PC-3 (cell line): ENCODE data around the gene SH3TC1.

Source experiments
- EZH2 ChIP-seq: fragments of 300-600 bp; sonication (generic); IDR thresholded peaks from one replicate; pipeline ENCODE4 v1.6.1; 2017; ENCODE audit warnings: antibody characterized with exemption, mild to moderate bottlenecking, low read length; ENCODE audit not compliant: unreplicated experiment
- EZH2phosphoT487 ChIP-seq: fragments of 300-600 bp; sonication (generic); IDR thresholded peaks from 2 replicates; pipeline ENCODE4 v1.6.1; 2018; ENCODE audit warnings: mild to moderate bottlenecking, antibody characterized with exemption, low read length, borderline replicate concordance
- TF ChIP-seq, protein P1 (sequence below): fragments of 300-600 bp; sonication (generic); conservative IDR thresholded peaks from 2 replicates; pipeline ENCODE4 v1.5.1; 2017; ENCODE audit warnings: antibody characterized with exemption, low read depth, mild to moderate bottlenecking, low read length

GRCh38 chr4:8209181-8209874, 10.2 kb downstream of the SH3TC1 start:
- TF ChIP-seq, protein P1, sequence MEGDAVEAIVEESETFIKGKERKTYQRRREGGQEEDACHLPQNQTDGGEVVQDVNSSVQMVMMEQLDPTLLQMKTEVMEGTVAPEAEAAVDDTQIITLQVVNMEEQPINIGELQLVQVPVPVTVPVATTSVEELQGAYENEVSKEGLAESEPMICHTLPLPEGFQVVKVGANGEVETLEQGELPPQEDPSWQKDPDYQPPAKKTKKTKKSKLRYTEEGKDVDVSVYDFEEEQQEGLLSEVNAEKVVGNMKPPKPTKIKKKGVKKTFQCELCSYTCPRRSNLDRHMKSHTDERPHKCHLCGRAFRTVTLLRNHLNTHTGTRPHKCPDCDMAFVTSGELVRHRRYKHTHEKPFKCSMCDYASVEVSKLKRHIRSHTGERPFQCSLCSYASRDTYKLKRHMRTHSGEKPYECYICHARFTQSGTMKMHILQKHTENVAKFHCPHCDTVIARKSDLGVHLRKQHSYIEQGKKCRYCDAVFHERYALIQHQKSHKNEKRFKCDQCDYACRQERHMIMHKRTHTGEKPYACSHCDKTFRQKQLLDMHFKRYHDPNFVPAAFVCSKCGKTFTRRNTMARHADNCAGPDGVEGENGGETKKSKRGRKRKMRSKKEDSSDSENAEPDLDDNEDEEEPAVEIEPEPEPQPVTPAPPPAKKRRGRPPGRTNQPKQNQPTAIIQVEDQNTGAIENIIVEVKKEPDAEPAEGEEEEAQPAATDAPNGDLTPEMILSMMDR, result no peak
- no peak for TF ChIP-seq EZH2phosphoT487
- no peak for TF ChIP-seq EZH2
